SK-N-SH (cell line): ENCODE measurements around the gene PPP1R17. TPM values are rescaled to one million over a fixed set of nuclear protein-coding genes. Genes with fewer than 3 reads are reported as not detected.

Experiments
- CTCF ChIA-PET: fragments of 300-600, 350-600 bp; formaldehyde crosslinking; extraction: SDS; loops from one replicate; lab custom pipeline; 2021; lab: Yijun Ruan, JAX
- POLR2A ChIA-PET: fragments of 350-600 bp; sonication (Branson Sonifier 250); formaldehyde crosslinking; extraction: SDS; loops from one replicate; lab custom pipeline; 2020; ENCODE audit warnings: antibody characterized with exemption, inconsistent platforms; lab: Yijun Ruan, JAX
- DNase-seq: peaks from one replicate; pipeline ENCODE4 v3.0.0; 2012
- H2AFZ ChIP-seq: fragments of 200-600 bp; sonication (generic); 2 replicates; pipeline ENCODE4 v1.8.1; 2016; ENCODE audit warnings: antibody characterized with exemption, mild to moderate bottlenecking, low read depth
- H3F3A ChIP-seq: fragments of 200-600 bp; sonication (generic); replicated peaks from 2 replicates; pipeline ENCODE3; 2016; ENCODE audit warnings: antibody characterized with exemption, mild to moderate bottlenecking; ENCODE audit not compliant: insufficient read depth
- H3K27ac ChIP-seq, 2 experiments: fragments of 200-500 bp in 1 of 2; fragments of 200-600 bp in 1 of 2; sonication (Bioruptor generic) in 1 of 2; sonication (generic), shearing (Covaris generic) in 1 of 2; 2 replicates each; pipeline versions ENCODE4 v1.5.1 to v1.6.1; 2014 to 2016; ENCODE audit warnings: low read depth in 2 of 2, inconsistent platforms in 1 of 2, low read length in 1 of 2, mild to moderate bottlenecking in 1 of 2, mixed read lengths in 1 of 2
- H3K27me3 ChIP-seq: fragments of 200-600 bp; sonication (generic), shearing (Covaris generic); 2 replicates; pipeline ENCODE4 v1.6.1; 2016; ENCODE audit warnings: mixed run types; ENCODE audit not compliant: insufficient read depth
- H3K36me3 ChIP-seq, 2 experiments: fragments of 200-500 bp in 1 of 2; fragments of 200-600 bp in 1 of 2; sonication (Bioruptor generic) in 1 of 2; sonication (generic) in 1 of 2; replicated peaks in 1 of 2; 2 replicates each; pipeline versions ENCODE3 to v1.5.1; 2014 to 2016; ENCODE audit warnings: low read length in 1 of 2, mild to moderate bottlenecking in 1 of 2; ENCODE audit not compliant: insufficient read depth in 2 of 2, control insufficient read depth in 1 of 2
- H3K4me1 ChIP-seq, 2 experiments: fragments of 200-500 bp in 1 of 2; fragments of 200-600 bp in 1 of 2; sonication (Bioruptor generic) in 1 of 2; sonication (generic), shearing (Covaris generic) in 1 of 2; 2 replicates each; pipeline versions ENCODE4 v1.5.1 to v1.6.1; 2014 to 2016; ENCODE audit warnings: low read depth in 1 of 2, low read length in 1 of 2, mixed run types in 1 of 2; ENCODE audit not compliant: insufficient read depth in 2 of 2, control insufficient read depth in 1 of 2
- H3K4me2 ChIP-seq: fragments of 200-600 bp; sonication (generic), shearing (Covaris generic); 2 replicates; pipeline ENCODE4 v1.6.1; 2017; ENCODE audit warnings: mixed run types
- H3K4me3 ChIP-seq, 2 experiments: fragments of 200-500 bp in 1 of 2; fragments of 200-600 bp in 1 of 2; sonication (Bioruptor generic) in 1 of 2; sonication (generic), shearing (Covaris generic) in 1 of 2; 2 replicates each; pipeline versions ENCODE4 v1.5.1 to v1.8.1; 2014 to 2016; ENCODE audit warnings: low read depth in 2 of 2, inconsistent platforms in 1 of 2, low read length in 1 of 2, mild to moderate bottlenecking in 1 of 2, mixed read lengths in 1 of 2, moderate library complexity in 1 of 2
- H3K79me2 ChIP-seq: fragments of 200-600 bp; sonication (generic); 2 replicates; pipeline ENCODE4 v1.8.1; 2017; ENCODE audit warnings: mild to moderate bottlenecking; ENCODE audit not compliant: insufficient read depth
- H3K9ac ChIP-seq: fragments of 200-600 bp; sonication (generic); 2 replicates; pipeline ENCODE4 v1.6.1; 2017; ENCODE audit warnings: mixed run types
- H3K9me2 ChIP-seq: fragments of 200-600 bp; sonication (generic); 2 replicates; pipeline ENCODE4 v1.6.1; 2017; ENCODE audit warnings: mixed run types
- H3K9me3 ChIP-seq: fragments of 200-600 bp; sonication (generic); 2 replicates; pipeline ENCODE4 v1.6.1; 2017; ENCODE audit warnings: mixed run types, mild to moderate bottlenecking, moderate library complexity
- H4K20me1 ChIP-seq: fragments of 200-600 bp; sonication (generic); 2 replicates; pipeline ENCODE4 v1.6.1; 2017; ENCODE audit warnings: mild to moderate bottlenecking, mixed run types; ENCODE audit not compliant: insufficient read depth
- ELF1 ChIP-seq: IDR thresholded peaks from 2 replicates; pipeline ENCODE4 v1.4.0; 2012
- EZH2phosphoT487 ChIP-seq: fragments of 200-600 bp; sonication (generic); IDR thresholded peaks from 2 replicates; pipeline ENCODE4 v1.6.1; 2017; ENCODE audit warnings: low read depth, mixed run types, mild to moderate bottlenecking, antibody characterized with exemption, moderate library complexity, borderline replicate concordance
- FOSL2 ChIP-seq: IDR thresholded peaks from 2 replicates; pipeline ENCODE4 v1.4.0; 2012; ENCODE audit warnings: low read depth, mild to moderate bottlenecking, moderate library complexity, borderline replicate concordance
- JUND ChIP-seq: IDR thresholded peaks from 2 replicates; pipeline ENCODE4 v1.4.0; 2012
- POLR2AphosphoS5 ChIP-seq: IDR thresholded peaks from 2 replicates; pipeline ENCODE4 v1.6.1; 2012; ENCODE audit warnings: low read depth, low read length
- RAD21 ChIP-seq: IDR thresholded peaks from 2 replicates; pipeline ENCODE4 v1.6.1; 2012; ENCODE audit warnings: mild to moderate bottlenecking, low read length
- TCF12 ChIP-seq: IDR thresholded peaks from 2 replicates; pipeline ENCODE4 v1.4.0; 2012
- TEAD4 ChIP-seq: IDR thresholded peaks from 2 replicates; pipeline ENCODE4 v1.4.0; 2012; ENCODE audit warnings: mild to moderate bottlenecking, borderline replicate concordance; ENCODE audit not compliant: insufficient read depth
- YY1 ChIP-seq: IDR thresholded peaks from 2 replicates; pipeline ENCODE4 v1.4.0; 2012; ENCODE audit warnings: low read depth, mild to moderate bottlenecking
- WGBS: methylation state at CpG from one replicate; pipeline ENCODE4 v1.1.6; 2017; ENCODE audit warnings: low lambda C conversion rate; 5-methylcytosine and 5-hydroxymethylcytosine counted together
- polyA plus RNA-seq, 3 experiments: library from polyadenylated mRNA; depleted of rRNA; stranded (reverse); fragments of >200 nt; gene quantifications; 2 replicates each; pipeline ENCODE4 v1.2.3, GENCODE V29; 2012
- TF ChIP-seq, protein P1 (sequence below): fragments of 150-350 bp; IDR thresholded peaks from 2 replicates; pipeline ENCODE4 v1.6.1; 2017; ENCODE audit warnings: antibody characterized with exemption, low read length, low read depth, borderline replicate concordance
- TF ChIP-seq, protein P2 (sequence below): IDR thresholded peaks from 2 replicates; pipeline ENCODE4 v1.4.0; 2012; ENCODE audit warnings: low read depth, borderline replicate concordance

Gene PPP1R17
- polyA plus RNA-seq, 1 of the 3 experiments (the other 2 are of a cell fraction) = not detected

DNA sequence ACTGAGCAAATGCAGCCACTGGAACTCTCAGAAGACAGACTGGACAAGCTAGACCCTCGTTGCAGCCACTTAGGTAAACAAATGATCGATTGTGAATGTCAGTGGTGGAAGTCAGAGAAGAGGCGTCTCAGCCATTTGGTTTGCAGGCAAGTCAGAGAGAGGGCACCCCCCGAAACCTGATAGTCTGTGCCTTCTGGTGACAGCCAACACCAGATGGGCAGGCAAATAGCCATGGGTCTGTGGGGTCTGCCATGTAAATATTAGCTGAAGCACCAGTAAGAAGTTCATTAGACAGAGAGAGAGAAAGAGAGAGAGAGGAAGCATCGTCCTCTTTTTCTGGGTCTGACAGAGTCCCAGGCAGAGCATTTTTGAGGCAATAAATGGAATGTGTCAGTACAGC is 5.4 kb downstream of the PPP1R17 start:
- H3K4me1 ChIP-seq = no peaks in the 10 kb centered on the region
- H2AFZ ChIP-seq = no peak overlapping the region
- no peak for DNase-seq
- no peaks in the 10 kb centered on the region for H3F3A ChIP-seq
- no peaks in the 10 kb centered on the region for H3K79me2 ChIP-seq
- POLR2A ChIA-PET = no interaction called here
- no peak overlapping the region for H3K27ac ChIP-seq
- no peaks in the 10 kb centered on the region for H3K9me2 ChIP-seq
- H4K20me1 ChIP-seq = no peaks in the 10 kb centered on the region
- no peak overlapping the region for H3K9ac ChIP-seq
- no peak overlapping the region for H3K4me3 ChIP-seq
- H3K9me3 ChIP-seq = no peaks in the 10 kb centered on the region
- H3K4me2 ChIP-seq = no peak overlapping the region
- CTCF ChIA-PET = interaction anchor here (1.0 kb wide), 1 partner anchor 600 kb away, joined by 3 read pairs; no protein-coding TSS in a partner anchor
- WGBS = 0% methylated on average over 5 of the region's 5 CpGs
- no peaks in the 10 kb centered on the region for H3K36me3 ChIP-seq
- TF ChIP-seq, protein P1, sequence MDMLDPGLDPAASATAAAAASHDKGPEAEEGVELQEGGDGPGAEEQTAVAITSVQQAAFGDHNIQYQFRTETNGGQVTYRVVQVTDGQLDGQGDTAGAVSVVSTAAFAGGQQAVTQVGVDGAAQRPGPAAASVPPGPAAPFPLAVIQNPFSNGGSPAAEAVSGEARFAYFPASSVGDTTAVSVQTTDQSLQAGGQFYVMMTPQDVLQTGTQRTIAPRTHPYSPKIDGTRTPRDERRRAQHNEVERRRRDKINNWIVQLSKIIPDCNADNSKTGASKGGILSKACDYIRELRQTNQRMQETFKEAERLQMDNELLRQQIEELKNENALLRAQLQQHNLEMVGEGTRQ = no peak
- TF ChIP-seq, protein P2, sequence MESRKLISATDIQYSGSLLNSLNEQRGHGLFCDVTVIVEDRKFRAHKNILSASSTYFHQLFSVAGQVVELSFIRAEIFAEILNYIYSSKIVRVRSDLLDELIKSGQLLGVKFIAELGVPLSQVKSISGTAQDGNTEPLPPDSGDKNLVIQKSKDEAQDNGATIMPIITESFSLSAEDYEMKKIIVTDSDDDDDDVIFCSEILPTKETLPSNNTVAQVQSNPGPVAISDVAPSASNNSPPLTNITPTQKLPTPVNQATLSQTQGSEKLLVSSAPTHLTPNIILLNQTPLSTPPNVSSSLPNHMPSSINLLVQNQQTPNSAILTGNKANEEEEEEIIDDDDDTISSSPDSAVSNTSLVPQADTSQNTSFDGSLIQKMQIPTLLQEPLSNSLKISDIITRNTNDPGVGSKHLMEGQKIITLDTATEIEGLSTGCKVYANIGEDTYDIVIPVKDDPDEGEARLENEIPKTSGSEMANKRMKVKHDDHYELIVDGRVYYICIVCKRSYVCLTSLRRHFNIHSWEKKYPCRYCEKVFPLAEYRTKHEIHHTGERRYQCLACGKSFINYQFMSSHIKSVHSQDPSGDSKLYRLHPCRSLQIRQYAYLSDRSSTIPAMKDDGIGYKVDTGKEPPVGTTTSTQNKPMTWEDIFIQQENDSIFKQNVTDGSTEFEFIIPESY = no peak
- TF ChIP-seq JUND (no peak), YY1 (no peak), TCF12 (no peak), POLR2AphosphoS5 (no peak), EZH2phosphoT487 (no peak)
- H3K27me3 ChIP-seq = peaks cover 18% of the 10 kb centered on the region; the same call in 1 of the 2 replicates

DNA sequence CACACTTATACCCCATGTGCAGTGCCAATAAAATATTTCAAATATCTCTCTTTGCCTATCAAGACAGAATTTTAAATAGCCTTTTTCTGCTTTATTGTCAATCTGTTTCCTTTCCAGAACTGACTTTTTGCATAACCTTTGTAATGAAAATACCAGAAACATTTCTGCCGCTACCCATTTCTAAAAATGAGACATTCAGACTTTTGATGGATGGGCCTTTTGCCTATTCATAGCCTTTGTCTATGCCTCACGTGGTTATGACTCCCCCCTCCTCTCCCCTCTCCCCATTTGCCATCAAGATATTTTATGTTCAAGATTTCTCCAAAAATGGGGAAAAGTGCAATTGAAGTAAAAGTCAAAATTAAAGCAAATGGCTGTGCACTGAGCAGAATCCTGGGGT is 5.9 kb downstream of the PPP1R17 start:
- TF ChIP-seq ELF1 (no peak), RAD21 (no peak), TEAD4 (no peak), FOSL2 (no peak)
- POLR2A ChIA-PET = no interaction called here
- 3% methylated on average over 2 of the region's 2 CpGs for WGBS
- H2AFZ ChIP-seq = no peak overlapping the region
- no peaks in the 10 kb centered on the region for H4K20me1 ChIP-seq
- CTCF ChIA-PET = interaction anchor here (1.0 kb wide), 1 partner anchor 599 kb away, joined by 3 read pairs; no protein-coding TSS in a partner anchor
- no peak overlapping the region for H3K27ac ChIP-seq
- H3K9ac ChIP-seq = no peak overlapping the region
- no peaks in the 10 kb centered on the region for H3F3A ChIP-seq
- peaks cover 18% of the 10 kb centered on the region; the same call in 1 of the 2 replicates for H3K27me3 ChIP-seq
- H3K79me2 ChIP-seq = no peaks in the 10 kb centered on the region
- H3K9me2 ChIP-seq = no peaks in the 10 kb centered on the region
- H3K36me3 ChIP-seq = no peaks in the 10 kb centered on the region
- no peak overlapping the region for H3K4me3 ChIP-seq
- no peak overlapping the region for H3K4me2 ChIP-seq
- no peaks in the 10 kb centered on the region for H3K4me1 ChIP-seq
- H3K9me3 ChIP-seq = no peaks in the 10 kb centered on the region
- no peak for DNase-seq
